CD4-positive, alpha-beta memory T cell (primary cell): Measurements from ENCODE around the gene FZD4. TPM values are rescaled to one million over a fixed set of nuclear protein-coding genes. Genes with fewer than 3 reads are reported as not detected.
"Not testable (repeated sequence)": the region's sequence is repeated elsewhere in the genome, so short reads cannot be mapped to it uniquely, and the experiment has no call there.

Experiments used
- CTCF ChIA-PET: fragments of 350-600 bp; sonication (Branson Sonifier 250); formaldehyde crosslinking; loops from one replicate; lab custom pipeline; 2021; ENCODE audit warnings: inconsistent platforms; ENCODE audit not compliant: partially characterized antibody; lab: Charles Lee
- POLR2A ChIA-PET: fragments of 350-600 bp; sonication (Branson Sonifier 250); formaldehyde crosslinking; loops from one replicate; lab custom pipeline; 2021; ENCODE audit not compliant: partially characterized antibody; lab: Charles Lee
- DNase-seq, 5 donors: peaks; one replicate each; pipeline versions ENCODE4 v3.0.0 to v3.0.0-alpha.2; 2020 to 2022; ENCODE audit warnings: mixed read lengths in 1 of 5
- H3K27ac ChIP-seq: one replicate; pipeline ENCODE4 v1.7.0; 2013; ENCODE audit warnings: low read depth, low read length
- H3K27me3 ChIP-seq: 2 replicates; pipeline ENCODE4 v1.7.0; 2013; ENCODE audit warnings: mild to moderate bottlenecking, low read length, moderate library complexity; ENCODE audit not compliant: insufficient read depth
- H3K36me3 ChIP-seq: 2 replicates; pipeline ENCODE4 v1.7.0; 2013; ENCODE audit warnings: mild to moderate bottlenecking, low read length, moderate library complexity; ENCODE audit not compliant: insufficient read depth
- H3K4me1 ChIP-seq: 2 replicates; pipeline ENCODE4 v1.7.0; 2013; ENCODE audit warnings: mild to moderate bottlenecking, low read length, moderate library complexity; ENCODE audit not compliant: insufficient read depth
- H3K4me3 ChIP-seq, 2 donors: one replicate each; pipeline ENCODE4 v1.7.0; 2013; ENCODE audit warnings: low read length in 2 of 2, mild to moderate bottlenecking in 1 of 2
- H3K9me3 ChIP-seq, 2 donors: one replicate each; pipeline ENCODE4 v1.7.0; 2013; ENCODE audit warnings: low read length in 2 of 2, control low read depth in 1 of 2; ENCODE audit not compliant: control insufficient read depth in 1 of 2
- H3K27ac Mint-ChIP-seq, 7 donors: one replicate each; pipeline ENCODE4 v1.8.0; 2020 to 2021; ENCODE audit warnings: mixed read lengths in 7 of 7, mild to moderate bottlenecking in 6 of 7, inconsistent platforms in 3 of 7, moderate library complexity in 3 of 7
- H3K27me3 Mint-ChIP-seq, 2 donors: one replicate each; pipeline ENCODE4 v1.8.0; 2020 to 2021; ENCODE audit warnings: mixed read lengths in 2 of 2
- H3K36me3 Mint-ChIP-seq, 2 donors: one replicate each; pipeline ENCODE4 v1.8.0; 2020 to 2021; ENCODE audit warnings: mixed read lengths in 2 of 2, inconsistent platforms in 1 of 2, mild to moderate bottlenecking in 1 of 2
- H3K4me1 Mint-ChIP-seq, 4 donors: one replicate each; pipeline ENCODE4 v1.8.0; 2020 to 2021; ENCODE audit warnings: mixed read lengths in 4 of 4, mild to moderate bottlenecking in 1 of 4
- H3K4me3 Mint-ChIP-seq, 8 donors: one replicate each; pipeline ENCODE4 v1.8.0; 2020 to 2021; ENCODE audit warnings: mixed read lengths in 8 of 8, mild to moderate bottlenecking in 7 of 8, moderate library complexity in 6 of 8, inconsistent platforms in 3 of 8
- H3K9me3 Mint-ChIP-seq, 8 donors: one replicate each; pipeline ENCODE4 v1.8.0; 2020 to 2021; ENCODE audit warnings: mixed read lengths in 8 of 8, mild to moderate bottlenecking in 5 of 8, inconsistent platforms in 3 of 8, moderate library complexity in 1 of 8
- intact Hi-C: fragments of 100-400 bp; cut with micrococcal nuclease; formaldehyde crosslinking; loops from one replicate; pipeline ENCODE4 v1.15.1; 2023
- polyA plus RNA-seq, 2 donors: library from polyadenylated mRNA; unstranded; fragments of 300-500 nt; fragmentation: Illumina TruSeq; gene quantifications; one replicate each; pipeline ENCODE4 v1.2.3, GENCODE V29; 2021
- total RNA-seq, 2 experiments: library from RNA; stranded (reverse); gene quantifications; one replicate each; pipeline ENCODE4 v1.2.3, GENCODE V29; 2021

FZD4 gene
- total and polyA plus RNA-seq, 4 experiments from 2014 or later, result 0.03 to 0.06 TPM; not detected in 2

DNA sequence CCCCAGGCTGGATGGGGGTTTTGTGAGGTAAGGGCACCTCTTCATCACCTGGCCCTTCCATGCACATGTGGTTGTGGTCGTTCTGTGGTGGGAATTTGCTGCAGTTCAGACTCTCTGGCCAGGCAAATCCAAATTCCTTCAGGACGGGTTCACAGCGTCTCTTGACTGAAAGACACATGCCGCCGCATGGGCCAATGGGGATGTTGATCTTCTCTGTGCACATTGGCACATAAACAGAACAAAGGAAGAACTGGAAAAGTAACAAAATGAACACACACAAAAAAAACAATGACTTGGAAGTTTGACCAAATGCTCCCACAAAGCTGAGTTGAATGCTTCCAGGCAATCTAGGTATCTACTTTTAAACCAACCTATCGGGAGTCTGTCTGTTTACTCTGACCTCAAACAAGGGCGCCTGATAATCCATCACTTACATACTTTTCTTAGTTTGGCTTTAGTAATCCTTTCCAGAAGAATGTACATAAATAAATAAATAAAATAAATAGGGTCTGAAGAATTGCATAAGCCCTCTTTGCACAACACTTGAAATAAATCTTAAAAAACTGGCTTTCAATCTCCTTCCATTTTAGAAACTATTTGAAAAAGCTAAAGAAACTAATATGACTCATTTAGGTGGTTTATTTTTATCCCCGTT is 2.8 kb downstream of the FZD4 start:
- H3K27me3 Mint-ChIP-seq, result peaks cover 12 to 18% of the 10 kb centered on the region in 2 donors
- Histone ChIP-seq H3K27ac (no peak overlapping the region), H3K4me3 (no peak overlapping the region), H3K27me3 (peaks cover 5% of the 10 kb centered on the region), H3K9me3 (no peaks in the 10 kb centered on the region), H3K36me3 (no peaks in the 10 kb centered on the region), H3K4me1 (peaks cover 7% of the 10 kb centered on the region)
- peaks cover 8 to 22% (median 12%) of the 10 kb centered on the region in 4 donors for H3K4me1 Mint-ChIP-seq
- intact Hi-C loops, result no loop called here
- H3K27ac Mint-ChIP-seq, result no peak overlapping the region
- POLR2A ChIA-PET, result no interaction called here
- H3K9me3 Mint-ChIP-seq, result no peaks in the 10 kb centered on the region
- H3K36me3 Mint-ChIP-seq, result peaks cover 0 to 4% of the 10 kb centered on the region in 2 donors
- CTCF ChIA-PET, result interaction anchor here (0.7 kb wide), 1 partner anchor 13 kb away, joined by 4 read pairs; no protein-coding TSS in a partner anchor
- no peak for DNase-seq
- H3K4me3 Mint-ChIP-seq, result no peak overlapping the region

DNA sequence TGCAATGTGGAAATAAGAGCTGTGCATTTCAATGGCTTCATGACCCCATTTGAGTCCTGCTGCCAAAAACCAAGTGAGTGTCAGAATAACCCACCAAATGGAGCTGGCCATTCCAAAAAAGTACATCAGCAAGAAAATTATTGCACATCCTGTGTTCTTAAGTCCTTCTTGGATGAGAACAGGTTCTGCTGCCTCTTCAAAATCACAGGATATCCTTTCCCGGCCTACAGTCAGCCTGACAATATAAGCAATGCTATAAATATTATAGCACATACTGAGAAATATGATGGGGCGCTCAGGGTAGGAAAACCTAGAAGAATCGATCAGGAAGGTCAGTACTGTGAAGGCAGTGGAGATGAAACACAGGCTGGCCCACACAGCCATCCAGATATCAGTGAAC is 3.5 kb downstream of the FZD4 start:
- Mint-ChIP-seq H3K9me3 (no peaks in the 10 kb centered on the region), H3K27ac (no peak overlapping the region), H3K36me3 (peaks cover 0 to 4% of the 10 kb centered on the region in 2 donors), H3K4me1 (peaks cover 8 to 20% (median 12%) of the 10 kb centered on the region in 4 donors), H3K27me3 (peaks cover 12 to 19% of the 10 kb centered on the region in 2 donors), H3K4me3 (no peak overlapping the region)
- Histone ChIP-seq H3K4me1 (peaks cover 7% of the 10 kb centered on the region), H3K4me3 (no peak overlapping the region), H3K36me3 (no peaks in the 10 kb centered on the region), H3K27ac (no peak overlapping the region), H3K27me3 (peaks cover 5% of the 10 kb centered on the region), H3K9me3 (no peaks in the 10 kb centered on the region)
- ChIA-PET CTCF (interaction anchor here (0.7 kb wide), 1 partner anchor 13 kb away, joined by 4 read pairs; no protein-coding TSS in a partner anchor), POLR2A (no interaction called here)
- intact Hi-C loops, result no loop called here
- DNase-seq, result no peak

GRCh38 chr11:86950661-86950995 is 4.6 kb downstream of the FZD4 start:
- ChIA-PET POLR2A (no interaction called here), CTCF (interaction anchor here (1.0 kb wide), 1 partner anchor 11 kb away, joined by 4 read pairs; no protein-coding TSS in a partner anchor)
- no peaks in the 10 kb centered on the region for H3K4me1 ChIP-seq
- no peaks in the 10 kb centered on the region for H3K9me3 ChIP-seq
- Mint-ChIP-seq H3K36me3 (peaks cover 0 to 1% of the 10 kb centered on the region in 2 donors), H3K27me3 (peaks cover 12 to 20% of the 10 kb centered on the region in 2 donors), H3K4me1 (peaks cover 2 to 10% (median 5%) of the 10 kb centered on the region in 4 donors), H3K4me3 (no peak overlapping the region), H3K9me3 (no peaks in the 10 kb centered on the region), H3K27ac (no peak overlapping the region)
- DNase-seq, result no peak
- H3K36me3 ChIP-seq, result no peaks in the 10 kb centered on the region
- H3K27ac ChIP-seq, result no peak overlapping the region
- H3K4me3 ChIP-seq, result no peak overlapping the region
- peaks cover 5% of the 10 kb centered on the region for H3K27me3 ChIP-seq
- intact Hi-C loops, result no loop called here

DNA sequence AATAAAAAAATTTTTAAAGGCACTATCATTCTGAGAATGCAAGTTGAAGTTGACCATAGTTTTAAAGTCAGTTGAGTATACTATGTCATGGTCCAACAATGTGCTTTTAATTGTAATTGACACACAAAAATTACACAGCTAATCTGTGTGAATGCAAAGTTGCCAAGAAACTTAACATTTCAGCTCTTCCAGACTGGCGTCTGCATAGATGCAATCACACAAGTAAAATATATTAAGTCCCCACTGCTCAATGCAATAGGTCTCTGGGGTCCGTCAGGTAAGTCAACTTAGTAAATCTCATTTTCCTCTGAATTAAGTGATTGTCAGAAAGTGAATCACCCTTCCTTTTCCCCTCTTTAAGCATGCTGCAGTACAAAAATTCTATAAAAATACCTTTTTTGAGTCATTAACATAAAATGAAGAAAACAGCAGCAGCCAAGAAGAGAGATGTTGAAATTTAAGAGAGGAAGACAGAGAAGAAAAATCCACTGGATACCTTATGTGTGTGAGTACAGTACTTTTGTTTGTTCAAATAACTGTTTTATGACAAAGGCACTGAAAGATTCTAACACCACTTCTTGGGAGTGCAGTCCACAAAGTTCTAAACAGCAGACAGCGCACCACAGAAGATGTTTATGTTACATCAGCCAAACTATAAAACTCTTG is 5.1 kb downstream of the FZD4 start:
- Histone ChIP-seq H3K4me1 (no peaks in the 10 kb centered on the region), H3K9me3 (no peaks in the 10 kb centered on the region), H3K27me3 (peaks cover 5% of the 10 kb centered on the region), H3K36me3 (no peaks in the 10 kb centered on the region), H3K4me3 (no peak overlapping the region), H3K27ac (no peak overlapping the region)
- Mint-ChIP-seq H3K27me3 (peaks cover 11 to 18% of the 10 kb centered on the region in 2 donors), H3K4me1 (peaks cover 0 to 7% (median 4%) of the 10 kb centered on the region in 4 donors), H3K9me3 (no peaks in the 10 kb centered on the region), H3K27ac (no peak overlapping the region), H3K36me3 (no peaks in the 10 kb centered on the region), H3K4me3 (no peak overlapping the region)
- ChIA-PET POLR2A (no interaction called here), CTCF (interaction anchor here (1.0 kb wide), 1 partner anchor 11 kb away, joined by 4 read pairs; no protein-coding TSS in a partner anchor)
- no peak for DNase-seq
- intact Hi-C loops, result no loop called here

- Mint-ChIP-seq H3K36me3 (no peaks in the 10 kb centered on the region), H3K4me1 (no peaks in the 10 kb centered on the region), H3K27me3 (peaks cover 4 to 10% of the 10 kb centered on the region in 2 donors), H3K9me3 (no peaks in the 10 kb centered on the region), H3K4me3 (no peak overlapping the region), H3K27ac (no peak overlapping the region)
- no peaks in the 10 kb centered on the region for H3K4me1 ChIP-seq
- H3K27me3 ChIP-seq, result no peaks in the 10 kb centered on the region
- no peak for DNase-seq
- intact Hi-C loops, result no loop called here
- ChIA-PET POLR2A (no interaction called here), CTCF (interaction anchor here (0.7 kb wide), 1 partner anchor 1069 kb away, joined by 4 read pairs; no protein-coding TSS in a partner anchor)
- no peaks in the 10 kb centered on the region for H3K9me3 ChIP-seq
- H3K27ac ChIP-seq, result no peak overlapping the region
- H3K4me3 ChIP-seq, result no peak overlapping the region
- no peaks in the 10 kb centered on the region for H3K36me3 ChIP-seq
These were observed 6.5 kb downstream of the FZD4 start for GRCh38 chr11:86948733-86949132.

GRCh38 chr11:86947541-86947940 is 7.7 kb downstream of the FZD4 start:
- no peak overlapping the region for H3K4me3 Mint-ChIP-seq
- no peaks in the 10 kb centered on the region for H3K36me3 Mint-ChIP-seq
- DNase-seq, result no peak
- intact Hi-C loops, result no loop called here
- no peak overlapping the region for H3K4me3 ChIP-seq
- H3K27me3 Mint-ChIP-seq, result peaks cover 4 to 10% of the 10 kb centered on the region in 2 donors
- no peaks in the 10 kb centered on the region for H3K4me1 ChIP-seq
- ChIA-PET POLR2A (no interaction called here), CTCF (interaction anchor here (0.8 to 1.9 kb wide), 4 partner anchors 9 to 474 kb away, joined by 3 to 13 read pairs (median 4); no protein-coding TSS in a partner anchor)
- H3K4me1 Mint-ChIP-seq, result no peaks in the 10 kb centered on the region
- H3K27ac ChIP-seq, result no peak overlapping the region
- no peak overlapping the region for H3K27ac Mint-ChIP-seq
- no peaks in the 10 kb centered on the region for H3K36me3 ChIP-seq
- H3K27me3 ChIP-seq, result no peaks in the 10 kb centered on the region
- no peaks in the 10 kb centered on the region for H3K9me3 ChIP-seq
- no peaks in the 10 kb centered on the region for H3K9me3 Mint-ChIP-seq

- H3K9me3 ChIP-seq, H3K4me3 Mint-ChIP-seq, H3K27me3 Mint-ChIP-seq, H3K27me3 ChIP-seq, H3K4me1 ChIP-seq, DNase-seq, H3K4me1 Mint-ChIP-seq, H3K27ac ChIP-seq, POLR2A ChIA-PET, H3K4me3 ChIP-seq, H3K36me3 Mint-ChIP-seq, H3K9me3 Mint-ChIP-seq, H3K27ac Mint-ChIP-seq, intact Hi-C loops, H3K36me3 ChIP-seq: not testable (repeated sequence)
- CTCF ChIA-PET, result interaction anchor here (0.8 kb wide), 1 partner anchor 346 kb away, joined by 3 read pairs; no protein-coding TSS in a partner anchor
These were observed 11.7 kb downstream of the FZD4 start for GRCh38 chr11:86943505-86943904.
